Endothelial cell of umbilical vein (primary cell): ENCODE data around the gene TNFRSF1A. TPM values are rescaled to one million over a fixed set of nuclear protein-coding genes. Genes with fewer than 3 reads are reported as not detected.

ENCODE experiments used
- BruUV-seq: library from RNA; stranded (reverse); fragments of 400-500 nt; replicated peaks from 2 replicates; lab custom pipeline; 2021; lab: Mats Ljungman, UMichigan
- CTCF ChIA-PET: fragments of 300-600, 350-600 bp; sonication (Branson Sonifier 250); formaldehyde crosslinking; loops from one replicate; lab custom pipeline; 2021; ENCODE audit warnings: antibody characterized with exemption, inconsistent platforms; lab: Charles Lee
- POLR2A ChIA-PET: fragments of 300-600, 350-600 bp; sonication (Branson Sonifier 250); formaldehyde crosslinking; loops from one replicate; lab custom pipeline; 2021; ENCODE audit warnings: antibody characterized with exemption, inconsistent platforms; lab: Charles Lee
- DNase-seq: peaks from one replicate; pipeline ENCODE4 v3.0.0-alpha.2; 2011; ENCODE audit warnings: low read depth, low spot score
- FAIRE-seq: peaks from 2 replicates; lab custom pipeline; 2011; peaks lifted over from hg19 to GRCh38; lab: Jason Lieb, UNC
- H2AFZ ChIP-seq: 2 replicates; pipeline ENCODE4 v1.6.0; 2012; ENCODE audit warnings: low read depth, low read length, control low read depth, inconsistent platforms
- H3K27ac ChIP-seq: 2 replicates; pipeline ENCODE4 v1.5.1; 2011; ENCODE audit warnings: low read depth, mild to moderate bottlenecking, control low read depth, low read length, moderate library complexity; ENCODE audit not compliant: insufficient read depth
- H3K27me3 ChIP-seq, 2 experiments: 2 replicates each; pipeline versions ENCODE4 v1.6.0 to v1.6.1; 2011; ENCODE audit warnings: low read length in 2 of 2, mixed read lengths in 1 of 2; ENCODE audit not compliant: control insufficient read depth in 2 of 2, insufficient read depth in 2 of 2
- H3K36me3 ChIP-seq, 2 experiments: 2 replicates in 1 of 2; 3 replicates in 1 of 2; pipeline ENCODE4 v1.5.1; 2011; ENCODE audit warnings: low read length in 2 of 2, mild to moderate bottlenecking in 1 of 2, moderate library complexity in 1 of 2; ENCODE audit not compliant: control insufficient read depth in 2 of 2, insufficient read depth in 2 of 2; ENCODE audit errors: extremely low read depth in 1 of 2
- H3K4me1 ChIP-seq: 3 replicates; pipeline ENCODE4 v1.5.1; 2011; ENCODE audit warnings: mild to moderate bottlenecking, low read length; ENCODE audit not compliant: control insufficient read depth, insufficient read depth; ENCODE audit errors: extremely low read depth
- H3K4me2 ChIP-seq: 2 replicates; pipeline ENCODE4 v1.6.1; 2011; ENCODE audit warnings: low read length, control low read depth, mixed read lengths; ENCODE audit not compliant: insufficient read depth
- H3K4me3 ChIP-seq, 3 experiments: fragments of 200-600 bp in 1 of 3; sonication (generic), shearing (Covaris generic) in 1 of 3; replicated peaks in 1 of 3; 2 replicates each; pipeline ENCODE4 v1.5.1; 2011 to 2016; ENCODE audit warnings: control low read depth in 3 of 3, low read length in 3 of 3, mild to moderate bottlenecking in 2 of 3, inconsistent platforms in 1 of 3, low read depth in 1 of 3, moderate library complexity in 1 of 3; ENCODE audit not compliant: insufficient read depth in 1 of 3
- H3K79me2 ChIP-seq: 2 replicates; pipeline ENCODE4 v1.6.0; 2012; ENCODE audit warnings: low read length, inconsistent platforms; ENCODE audit not compliant: control insufficient read depth, insufficient read depth
- H3K9ac ChIP-seq: replicated peaks from 2 replicates; pipeline ENCODE3; 2011; ENCODE audit warnings: low read length, control low read depth; ENCODE audit not compliant: insufficient read depth; ENCODE audit errors: extremely low read depth
- H3K9me1 ChIP-seq: replicated peaks from 3 replicates; pipeline ENCODE4 v1.6.0; 2011; ENCODE audit warnings: mild to moderate bottlenecking, low read length; ENCODE audit not compliant: control insufficient read depth, insufficient read depth; ENCODE audit errors: extremely low read depth
- H3K9me3 ChIP-seq: replicated peaks from 2 replicates; pipeline ENCODE4 v1.5.1; 2012; ENCODE audit warnings: low read length, inconsistent platforms; ENCODE audit not compliant: control insufficient read depth, insufficient read depth
- H4K20me1 ChIP-seq: replicated peaks from 2 replicates; pipeline ENCODE3; 2011; ENCODE audit warnings: mild to moderate bottlenecking, low read length; ENCODE audit not compliant: control insufficient read depth, insufficient read depth; ENCODE audit errors: extremely low read depth
- EZH2 ChIP-seq: IDR thresholded peaks from 2 replicates; pipeline ENCODE4 v1.6.1; 2012; ENCODE audit warnings: borderline replicate concordance, low read depth, mild to moderate bottlenecking, moderate library complexity, low read length, inconsistent platforms; ENCODE audit not compliant: severe bottlenecking
- FOS ChIP-seq: IDR thresholded peaks from 2 replicates; pipeline ENCODE4 v1.6.1; 2011; ENCODE audit warnings: mild to moderate bottlenecking, low read length, moderate library complexity, borderline replicate concordance; ENCODE audit not compliant: insufficient read depth
- GATA2 ChIP-seq: IDR thresholded peaks from 2 replicates; pipeline ENCODE4 v1.7.0; 2011; ENCODE audit warnings: low read depth, mild to moderate bottlenecking, moderate library complexity, mixed read lengths, low read length; ENCODE audit not compliant: insufficient read length, insufficient read depth
- JUN ChIP-seq: IDR thresholded peaks from 2 replicates; pipeline ENCODE4 v1.6.1; 2011; ENCODE audit warnings: borderline replicate concordance, low read depth; ENCODE audit not compliant: insufficient read length, insufficient read depth
- MYC ChIP-seq: IDR thresholded peaks from one replicate; pipeline ENCODE4 v1.6.1; 2011; ENCODE audit warnings: mild to moderate bottlenecking, low read depth, low read length
- POLR2A ChIP-seq: IDR thresholded peaks from 2 replicates; pipeline ENCODE4 v1.6.1; 2012; ENCODE audit warnings: low read depth, mild to moderate bottlenecking, control low read depth, low read length
- POLR2AphosphoS5 ChIP-seq: IDR thresholded peaks from 2 replicates; pipeline ENCODE4 v1.6.1; 2012; ENCODE audit warnings: low read depth, mild to moderate bottlenecking, control low read depth, low read length, moderate library complexity; ENCODE audit not compliant: insufficient read depth
- dilution Hi-C: fragments of 300-500 bp; cut with MboI; formaldehyde crosslinking; loops from one replicate; pipeline ENCODE4 v1.15.0; 2019; ENCODE audit warnings: low sequenced_read_pairs; ENCODE audit not compliant: extremely low pct_ligation_motif_present
- intact Hi-C: fragments of 100-400 bp; cut with micrococcal nuclease; formaldehyde crosslinking; loops from one replicate; pipeline ENCODE4 v1.10.0; 2022
- polyA plus RNA-seq, 4 experiments: library from polyadenylated mRNA; depleted of rRNA in 3 of 4; stranded (reverse) in 3 of 4; unstranded in 1 of 4; fragments of >200 nt; gene quantifications; 2 replicates each; pipeline versions ENCODE4 v1.2.1 to v1.2.3, GENCODE V29; 2011 to 2012; ENCODE audit warnings: missing spikeins in 1 of 4
- total RNA-seq: library from RNA; stranded (reverse); gene quantifications from 2 replicates; pipeline ENCODE4 v1.2.3, GENCODE V29; 2021
- TF ChIP-seq, protein P1 (sequence below): IDR thresholded peaks from 2 replicates; pipeline ENCODE4 v1.6.1; 2011; ENCODE audit not compliant: insufficient read depth, insufficient read length
- TF ChIP-seq, protein P2 (sequence below), 2 donors: IDR thresholded peaks; 1 replicate in 1 of 2; 2 replicates in 1 of 2; pipeline ENCODE4 v1.5.1; 2011; ENCODE audit warnings: low read length in 2 of 2, mild to moderate bottlenecking in 2 of 2, moderate library complexity in 2 of 2, control low read depth in 1 of 2, inconsistent platforms in 1 of 2, low read depth in 1 of 2; ENCODE audit not compliant: insufficient read depth in 1 of 2; ENCODE audit errors: extremely low read depth in 1 of 2

TNFRSF1A gene
- total and polyA plus RNA-seq, 2 donors (not counting 3 experiments of a cell fraction or from before 2014, with no cell fraction given): 86.5 to 98.2 TPM

GRCh38 chr12:6346235-6346832 lies 4.5 kb upstream of the TNFRSF1A start:
- Histone ChIP-seq H3K9ac (no peak overlapping the region), H3K27ac (peak overlapping the region; percentile 50), H3K4me2 (no peak overlapping the region), H3K9me1 (no peaks in the 10 kb centered on the region), H2AFZ (no peak overlapping the region), H4K20me1 (no peaks in the 10 kb centered on the region), H3K36me3 (no peaks in the 10 kb centered on the region), H3K4me3 (no peak overlapping the region), H3K9me3 (no peaks in the 10 kb centered on the region), H3K4me1 (peaks cover 27% of the 10 kb centered on the region), H3K27me3 (no peaks in the 10 kb centered on the region), H3K79me2 (peaks cover 9% of the 10 kb centered on the region)
- DNase-seq (no peak), FAIRE-seq (no peak)
- dilution Hi-C loops (no loop called here), intact Hi-C loops (no loop called here)
- no peak for TF ChIP-seq FOS
- TF ChIP-seq GATA2: no peak
- TF ChIP-seq, protein P1, sequence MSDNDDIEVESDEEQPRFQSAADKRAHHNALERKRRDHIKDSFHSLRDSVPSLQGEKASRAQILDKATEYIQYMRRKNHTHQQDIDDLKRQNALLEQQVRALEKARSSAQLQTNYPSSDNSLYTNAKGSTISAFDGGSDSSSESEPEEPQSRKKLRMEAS: no peak
- BruUV-seq: no TSS peak
- CTCF ChIA-PET: interaction anchor here (0.6 to 4.0 kb wide), 11 partner anchors 10 to 144 kb away, joined by 3 to 37 read pairs (median 6); partner anchors contain the start of gene LTBR
- POLR2A ChIA-PET: interaction anchor here (1.4 kb wide), 1 partner anchor 11 kb away, joined by 10 read pairs; no protein-coding TSS in a partner anchor

- no TSS peak for BruUV-seq
- Histone ChIP-seq H3K9ac (no peak overlapping the region), H3K27ac (peak overlapping the region; percentile 50), H2AFZ (no peak overlapping the region), H3K4me1 (peaks cover 27% of the 10 kb centered on the region), H3K79me2 (peaks cover 17% of the 10 kb centered on the region), H3K4me2 (no peak overlapping the region), H3K9me1 (no peaks in the 10 kb centered on the region), H3K9me3 (no peaks in the 10 kb centered on the region), H3K4me3 (no peak overlapping the region), H4K20me1 (no peaks in the 10 kb centered on the region), H3K36me3 (no peaks in the 10 kb centered on the region), H3K27me3 (no peaks in the 10 kb centered on the region)
- TF ChIP-seq POLR2AphosphoS5: peak; percentile 63
- no peak for TF ChIP-seq POLR2A
- no peak for TF ChIP-seq EZH2
- TF ChIP-seq GATA2: peak; percentile 94
- no peak for TF ChIP-seq MYC
- TF ChIP-seq, protein P1: no peak
- TF ChIP-seq, protein P2, sequence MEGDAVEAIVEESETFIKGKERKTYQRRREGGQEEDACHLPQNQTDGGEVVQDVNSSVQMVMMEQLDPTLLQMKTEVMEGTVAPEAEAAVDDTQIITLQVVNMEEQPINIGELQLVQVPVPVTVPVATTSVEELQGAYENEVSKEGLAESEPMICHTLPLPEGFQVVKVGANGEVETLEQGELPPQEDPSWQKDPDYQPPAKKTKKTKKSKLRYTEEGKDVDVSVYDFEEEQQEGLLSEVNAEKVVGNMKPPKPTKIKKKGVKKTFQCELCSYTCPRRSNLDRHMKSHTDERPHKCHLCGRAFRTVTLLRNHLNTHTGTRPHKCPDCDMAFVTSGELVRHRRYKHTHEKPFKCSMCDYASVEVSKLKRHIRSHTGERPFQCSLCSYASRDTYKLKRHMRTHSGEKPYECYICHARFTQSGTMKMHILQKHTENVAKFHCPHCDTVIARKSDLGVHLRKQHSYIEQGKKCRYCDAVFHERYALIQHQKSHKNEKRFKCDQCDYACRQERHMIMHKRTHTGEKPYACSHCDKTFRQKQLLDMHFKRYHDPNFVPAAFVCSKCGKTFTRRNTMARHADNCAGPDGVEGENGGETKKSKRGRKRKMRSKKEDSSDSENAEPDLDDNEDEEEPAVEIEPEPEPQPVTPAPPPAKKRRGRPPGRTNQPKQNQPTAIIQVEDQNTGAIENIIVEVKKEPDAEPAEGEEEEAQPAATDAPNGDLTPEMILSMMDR (IDR thresholded peaks at IDR 0.05; ENCODE audit: extremely low read depth in 1 of 2, insufficient read depth in 1 of 2, low read depth in 1 of 2, low read length in 2 of 2): no peak
- peak; percentile 98 for TF ChIP-seq FOS
- TF ChIP-seq JUN: peak; percentile 95
- dilution Hi-C loops (no loop called here), intact Hi-C loops (loop anchor here (1.0 kb wide), 1 partner anchor 9 kb away; no protein-coding TSS in a partner anchor)
- FAIRE-seq: peak; percentile 97
- DNase-seq: peak; percentile 94
- ChIA-PET POLR2A (interaction anchor here (0.7 to 1.4 kb wide), 4 partner anchors 10 to 30 kb away, joined by 3 to 10 read pairs (median 5); partner anchors contain the start of gene SCNN1A), CTCF (interaction anchor here (0.6 to 4.0 kb wide), 15 partner anchors 9 to 145 kb away, joined by 3 to 37 read pairs (median 5); partner anchors contain the start of gene LTBR)
These were observed 3.6 kb upstream of the TNFRSF1A start for GRCh38 chr12:6345319-6346091.
